ENCODE data around the gene TRPV3.
"Not testable (repeated sequence)": the region's sequence is repeated elsewhere in the genome, so short reads cannot be mapped to it uniquely, and the experiment has no call there.

The TRPV3 gene

GRCh38 chr17:3514873-3515272 is 42.7 kb downstream of the TRPV3 start:
- FAIRE-seq, result no peak

DNA sequence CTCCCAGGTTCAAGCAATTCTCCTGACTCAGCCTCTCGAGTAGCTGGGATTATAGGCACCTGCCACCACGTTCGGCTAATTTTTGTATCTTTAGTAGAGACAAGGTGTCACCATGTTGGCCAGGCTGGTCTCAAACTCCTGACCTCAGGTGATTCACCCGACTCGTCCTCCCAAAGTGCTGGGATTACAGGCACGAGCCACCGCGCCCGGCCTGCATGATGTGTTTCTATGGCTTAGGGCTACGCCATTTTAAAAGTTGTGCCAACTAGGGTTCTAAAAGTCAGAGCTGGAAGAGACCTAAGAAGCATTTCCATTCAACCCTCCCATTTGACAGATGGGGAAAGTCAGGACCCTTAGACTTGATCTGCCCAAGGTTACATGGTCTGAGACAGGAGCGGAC is 43.4 kb downstream of the TRPV3 start:
- not testable (repeated sequence) for FAIRE-seq

DNA sequence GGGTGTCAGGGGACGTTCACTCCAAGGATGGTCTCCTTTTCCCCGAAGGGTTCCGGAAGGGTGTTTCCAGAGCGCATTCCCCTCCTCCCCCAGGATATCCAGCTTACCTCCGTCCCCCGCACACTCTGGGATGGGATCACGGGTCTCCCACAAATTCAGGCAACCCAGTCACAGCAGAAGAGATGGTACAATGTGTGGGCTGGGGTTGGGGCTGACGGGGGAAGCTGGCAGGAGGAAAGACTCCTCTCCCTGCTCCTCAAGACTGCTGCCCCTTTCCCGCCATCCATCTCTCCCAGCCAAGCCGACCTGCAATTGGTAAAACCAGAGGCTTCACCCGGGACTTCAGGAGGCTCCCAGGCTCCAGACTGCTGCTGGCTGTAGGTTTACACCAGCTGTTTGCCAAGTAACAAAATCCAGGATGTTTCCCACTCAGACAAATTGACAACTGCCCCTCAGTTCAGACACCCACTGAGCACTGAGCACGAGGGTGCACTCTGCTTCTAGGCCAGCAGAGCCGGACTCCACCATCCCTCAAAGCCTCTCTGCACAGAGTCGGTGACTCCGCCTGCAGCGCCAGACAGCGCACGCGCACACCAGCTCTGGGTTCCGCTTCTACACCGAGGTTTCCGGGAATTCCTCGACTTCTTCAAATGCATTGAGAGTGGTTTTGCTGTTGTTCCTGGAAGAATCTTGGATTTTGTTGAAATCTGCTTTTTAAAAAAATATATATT is 44.1 kb downstream of the TRPV3 start:
- no peak for FAIRE-seq

DNA sequence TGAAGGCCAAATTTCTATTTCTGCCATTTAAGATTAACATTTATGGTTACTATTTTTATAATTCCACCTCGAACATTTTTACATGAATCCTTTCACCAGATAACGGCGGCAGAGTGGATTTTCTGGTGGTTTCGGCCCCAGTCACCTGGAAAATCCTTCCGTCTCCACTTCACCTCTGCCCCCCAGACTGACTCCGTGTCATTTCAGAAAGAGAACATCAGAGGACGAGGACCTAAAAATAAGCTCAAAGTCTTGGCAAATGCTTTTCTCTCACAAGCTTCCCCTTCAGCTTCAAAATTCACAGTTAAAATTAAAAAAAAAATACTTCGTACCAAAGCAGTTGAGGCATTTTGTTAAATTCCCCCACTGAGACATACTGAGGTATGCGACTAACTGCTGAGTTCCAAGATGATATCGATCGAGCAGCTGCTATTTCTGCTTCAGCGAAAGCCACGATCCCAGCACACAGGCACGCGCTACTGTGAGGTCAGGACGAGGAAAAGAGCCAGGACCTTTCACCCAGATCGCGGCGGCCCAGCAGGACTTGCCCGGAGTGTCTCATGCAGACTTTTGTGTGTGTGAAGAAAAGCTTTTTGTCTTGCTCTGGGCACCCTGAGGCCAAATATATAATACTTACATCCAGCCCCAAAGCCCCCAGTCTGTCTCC is 45.0 kb downstream of the TRPV3 start:
- no peak for FAIRE-seq

DNA sequence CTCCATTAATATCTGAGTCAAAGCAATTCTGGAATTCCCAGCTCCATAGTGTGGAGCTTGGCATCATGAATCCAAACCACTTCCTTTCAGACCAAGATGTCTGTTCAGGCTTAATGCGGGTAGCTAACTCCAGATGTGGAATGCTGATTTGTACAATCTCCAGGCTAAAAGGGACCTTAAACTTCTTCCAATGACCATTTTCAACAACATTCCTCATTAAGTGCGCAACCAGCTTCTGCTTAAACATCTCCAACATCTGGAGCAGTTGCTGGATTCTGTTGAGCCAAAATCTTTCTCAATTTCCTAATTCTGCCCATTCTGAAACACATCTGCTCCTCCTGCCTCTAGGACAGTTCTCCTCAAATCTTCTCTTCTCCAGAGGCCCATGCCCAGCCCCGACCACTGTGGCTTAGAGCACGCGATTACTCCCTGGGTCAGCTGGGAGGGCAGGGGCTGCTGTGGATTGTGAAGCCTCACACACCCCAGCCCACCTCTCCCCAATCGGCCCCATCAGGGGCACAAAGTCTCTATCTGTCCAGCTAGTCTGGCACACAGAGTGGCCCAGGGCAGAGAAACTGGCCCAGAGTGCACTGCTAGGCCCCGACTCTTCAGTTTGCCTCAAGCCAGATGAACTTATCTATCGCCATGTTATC is 45.6 kb downstream of the TRPV3 start:
- no peak for FAIRE-seq

GRCh38 chr17:3510090-3510489 is 47.5 kb downstream of the TRPV3 start:
- no peak for FAIRE-seq

GRCh38 chr17:3507869-3508268 is 49.7 kb downstream of the TRPV3 start:
- FAIRE-seq, result no peak

- no peak for FAIRE-seq
Measured at GRCh38 chr17:3507071-3507470, 50.5 kb downstream of the TRPV3 start.

DNA sequence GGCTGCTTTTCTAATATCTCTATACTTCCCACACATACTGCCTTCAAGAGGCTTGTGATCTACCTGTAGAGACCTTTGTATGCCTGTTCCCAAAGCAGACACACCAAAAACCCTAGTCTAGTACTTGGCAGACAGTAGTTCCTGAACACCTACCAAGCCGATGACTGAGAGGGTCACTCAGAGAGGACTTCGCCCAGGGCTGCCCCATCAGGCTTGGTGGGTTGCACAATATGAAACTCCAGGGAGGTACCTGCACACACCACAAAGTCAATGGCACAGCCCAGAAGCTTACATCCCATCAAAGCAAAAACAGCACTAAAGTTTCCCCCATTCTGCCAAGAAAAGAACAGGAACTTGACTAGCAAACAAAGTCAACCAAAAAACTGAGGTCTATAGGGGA is 51.6 kb downstream of the TRPV3 start:
- FAIRE-seq, result no peak

DNA sequence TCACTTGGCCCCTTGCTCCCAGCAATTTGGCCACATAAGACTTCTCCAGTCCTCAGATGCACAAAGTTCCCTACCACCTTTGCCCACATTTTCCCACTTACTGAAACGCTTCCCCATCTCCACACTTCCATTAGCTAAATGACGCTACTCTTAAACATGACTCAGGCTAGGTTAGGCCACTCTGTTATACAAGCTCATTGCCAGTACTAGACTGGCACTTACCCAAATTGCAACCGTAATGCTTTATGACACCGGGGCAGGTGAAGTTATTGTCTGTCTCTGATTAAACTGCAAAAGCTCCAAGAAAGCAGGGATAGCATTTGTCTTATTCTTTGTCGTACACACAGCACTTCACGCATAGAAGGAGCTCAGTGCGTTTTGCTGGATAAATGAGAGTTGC is 52.6 kb downstream of the TRPV3 start:
- FAIRE-seq, result no peak

- FAIRE-seq, result no peak
Measured at GRCh38 chr17:3503285-3503684, 54.3 kb downstream of the TRPV3 start.

GRCh38 chr17:3502466-3502865 is 55.1 kb downstream of the TRPV3 start:
- FAIRE-seq, result no peak

DNA sequence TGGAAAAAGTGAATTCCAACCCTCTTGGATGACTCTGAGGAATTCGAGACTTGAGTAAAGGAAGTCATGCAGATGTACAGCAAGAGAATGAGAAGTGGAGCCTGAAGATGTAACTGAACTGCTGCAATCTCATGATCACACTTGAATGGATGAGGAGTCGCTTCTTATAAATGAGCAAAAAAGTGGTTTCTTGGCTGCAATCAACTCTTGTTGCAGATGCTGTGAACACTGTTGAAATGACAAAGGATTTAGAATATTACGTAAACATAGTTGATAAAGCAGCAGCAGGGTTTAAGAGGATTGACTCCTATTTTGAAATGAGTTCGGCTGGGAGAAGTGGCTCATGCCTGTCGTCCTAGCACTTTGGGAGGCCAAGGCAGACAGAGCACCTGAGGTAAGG is 56.3 kb downstream of the TRPV3 start:
- FAIRE-seq, result no peak

DNA sequence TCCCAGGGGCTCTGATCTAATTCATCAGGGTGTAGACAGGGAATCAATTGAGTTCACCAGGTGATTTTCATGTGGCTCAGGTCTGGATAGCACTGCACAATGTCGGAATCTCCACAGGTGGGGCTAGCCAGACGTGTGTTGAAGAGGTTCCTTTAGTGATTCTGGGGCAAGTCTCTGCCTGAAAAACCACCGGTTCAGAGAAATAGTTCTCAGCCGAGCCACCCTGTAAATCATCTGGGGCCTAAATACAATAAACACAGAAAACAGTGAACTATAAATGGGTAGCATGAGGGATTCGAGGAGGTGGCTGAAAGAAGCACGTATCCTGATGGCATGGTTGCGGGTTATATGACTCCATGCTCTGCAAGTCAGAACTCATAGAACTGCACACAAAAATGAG is 60.5 kb downstream of the TRPV3 start:
- no peak for FAIRE-seq

DNA sequence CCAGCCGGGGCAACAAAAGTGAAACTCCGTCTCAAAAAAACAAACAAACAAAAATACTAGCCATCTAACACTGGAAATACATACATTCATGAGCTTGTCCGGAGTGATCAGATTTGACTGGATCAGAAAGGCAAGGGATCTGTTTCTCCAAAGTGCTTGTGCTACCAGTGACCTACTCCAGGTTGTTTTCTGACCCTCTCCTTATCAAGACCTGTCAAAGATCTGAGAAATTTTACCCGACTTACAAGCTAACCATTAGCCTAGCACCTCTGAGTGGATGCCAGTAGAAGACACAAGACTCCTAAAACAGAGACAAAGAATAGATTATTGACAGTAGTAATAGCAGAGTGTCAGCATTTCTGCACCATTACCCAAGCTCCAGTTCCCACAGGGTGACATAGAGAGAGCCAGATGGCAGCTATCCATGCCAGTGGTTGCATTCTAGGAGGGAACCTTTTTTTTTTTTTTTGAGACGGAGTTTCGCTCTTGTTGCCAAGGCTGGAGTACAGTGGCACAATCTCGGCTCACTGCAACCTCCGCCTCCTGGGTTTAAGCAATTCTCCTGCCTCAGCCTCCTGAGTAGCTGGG is 72.0 kb downstream of the TRPV3 start:
- FAIRE-seq, result no peak

DNA sequence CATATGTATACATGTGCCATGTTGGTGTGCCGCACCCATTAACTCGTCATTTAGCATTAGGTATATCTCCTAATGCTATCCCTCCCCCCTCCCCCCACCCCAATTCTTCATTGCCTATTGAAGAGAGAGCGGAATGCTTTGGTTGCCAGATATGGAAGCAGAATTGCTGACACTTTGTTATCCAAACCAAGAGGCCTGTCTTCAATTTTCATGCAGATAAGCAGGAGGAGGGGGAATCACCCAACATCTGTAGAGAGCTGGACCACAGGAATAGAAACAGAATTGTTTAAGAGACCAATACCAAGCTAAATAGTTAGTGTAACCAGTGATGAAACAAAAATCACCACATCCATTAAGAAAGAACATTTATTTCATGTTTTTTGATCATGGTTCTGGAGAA is 74.8 kb downstream of the TRPV3 start:
- FAIRE-seq, result no peak

DNA sequence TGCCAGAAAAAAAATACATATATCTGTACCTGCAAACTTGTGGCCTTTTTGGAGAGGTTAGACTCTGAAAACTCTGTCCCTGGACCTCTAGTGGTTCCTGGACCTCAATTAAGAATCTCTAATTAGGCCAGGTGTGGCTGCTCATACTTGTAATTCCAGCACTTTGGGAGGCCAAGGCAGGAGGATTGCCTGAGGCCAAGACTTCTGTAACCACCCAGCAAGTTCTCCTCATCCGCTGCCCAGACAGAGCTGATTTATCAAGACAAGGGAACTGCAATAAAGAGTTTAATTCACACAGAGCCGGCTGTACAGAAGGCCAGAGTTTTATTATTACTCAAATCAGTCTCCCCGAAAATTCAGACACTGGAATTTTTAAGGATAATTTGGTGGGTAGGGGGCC is 77.6 kb downstream of the TRPV3 start:
- FAIRE-seq, result no peak

- FAIRE-seq, result no peak
Measured at GRCh38 chr17:3475812-3476610, 81.6 kb downstream of the TRPV3 start, which contains the start of gene ASPA. Gene ASPA, plus strand, starts transcription at chr17:3475997. Its CDS starts 163 bp downstream, at chr17:3476160.

GRCh38 chr17:3475251-3475685 is 82.3 kb downstream of the TRPV3 start:
- no peak for FAIRE-seq

GRCh38 chr17:3474212-3474611 is 83.4 kb downstream of the TRPV3 start:
- no peak for FAIRE-seq

- FAIRE-seq, result no peak
Measured at GRCh38 chr17:3472137-3472536, 85.5 kb downstream of the TRPV3 start.

GRCh38 chr17:3471599-3471998 is 86.0 kb downstream of the TRPV3 start, which contains the start of gene SPATA22:
Gene SPATA22, minus strand, starts transcription at chr17:3471819. Its CDS starts 2,494 bp downstream, at chr17:3469325.
- FAIRE-seq, result no peak

DNA sequence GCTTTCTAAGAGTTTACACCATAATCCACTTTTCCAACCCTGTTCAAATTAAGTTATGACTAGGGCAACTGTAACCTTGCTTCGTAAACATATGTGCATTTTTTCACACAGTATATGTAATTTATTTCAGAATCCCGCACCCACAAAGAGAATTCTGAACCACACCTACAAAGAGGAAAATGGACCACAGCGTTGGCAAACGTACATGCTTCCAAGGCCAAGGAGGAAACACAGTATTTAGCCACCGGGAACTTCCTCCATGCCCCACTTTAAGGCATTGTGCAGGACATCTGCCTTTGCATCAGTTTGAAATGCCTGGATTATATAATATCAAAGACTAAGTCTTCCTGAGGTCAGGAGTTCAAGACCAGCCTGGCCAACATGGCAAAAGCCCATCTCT is 88.1 kb downstream of the TRPV3 start:
- no peak for FAIRE-seq
